GM13977 (cell line): ENCODE results near the gene OR4D1.

Experiments
- DNase-seq: peaks from one replicate; pipeline ENCODE4 v3.0.0; 2012; ENCODE audit warnings: low spot score
- CTCF ChIP-seq: IDR thresholded peaks from 2 replicates; pipeline ENCODE4 v1.5.1; 2012; ENCODE audit warnings: mild to moderate bottlenecking, control low read depth; ENCODE audit not compliant: insufficient read depth; ENCODE audit errors: extremely low read depth, missing control alignments
- in situ Hi-C: fragments of 300-500 bp; cut with MboI; formaldehyde crosslinking; loops from one replicate; pipeline ENCODE4 v1.12.0; 2022; ENCODE audit warnings: low sequenced_read_pairs, low pct_unique_long_range_greater_than_20kb, mixed read lengths, inconsistent platforms; ENCODE audit not compliant: unreplicated experiment

OR4D1 gene

GRCh38 chr17:58202859-58203258, 54.7 kb downstream of the OR4D1 start:
- in situ Hi-C loops, result no loop called here
- no peak for TF ChIP-seq CTCF
- DNase-seq, result no peak

DNA sequence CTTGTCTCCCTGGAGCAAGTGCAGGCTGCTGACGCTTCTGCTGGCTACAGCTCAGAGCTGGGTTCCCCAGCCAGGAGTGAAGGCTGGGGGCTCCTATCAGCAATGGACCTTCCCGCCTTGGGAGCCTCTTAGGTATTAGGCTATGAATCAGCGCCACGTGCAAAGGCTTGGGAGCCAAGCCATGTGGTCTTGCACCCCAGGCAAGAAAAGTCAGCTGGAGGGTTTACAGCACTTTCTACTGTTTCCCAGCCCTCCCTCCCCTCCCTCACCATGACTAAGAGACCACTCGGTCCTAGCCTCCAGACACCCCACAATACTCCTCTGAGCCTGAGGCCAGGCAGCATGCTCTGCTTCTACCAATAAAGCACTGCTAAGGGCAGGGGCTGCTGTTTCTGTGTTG, 56.6 kb downstream of the OR4D1 start:
- in situ Hi-C loops, result no loop called here
- TF ChIP-seq CTCF, result no peak
- no peak for DNase-seq

DNA sequence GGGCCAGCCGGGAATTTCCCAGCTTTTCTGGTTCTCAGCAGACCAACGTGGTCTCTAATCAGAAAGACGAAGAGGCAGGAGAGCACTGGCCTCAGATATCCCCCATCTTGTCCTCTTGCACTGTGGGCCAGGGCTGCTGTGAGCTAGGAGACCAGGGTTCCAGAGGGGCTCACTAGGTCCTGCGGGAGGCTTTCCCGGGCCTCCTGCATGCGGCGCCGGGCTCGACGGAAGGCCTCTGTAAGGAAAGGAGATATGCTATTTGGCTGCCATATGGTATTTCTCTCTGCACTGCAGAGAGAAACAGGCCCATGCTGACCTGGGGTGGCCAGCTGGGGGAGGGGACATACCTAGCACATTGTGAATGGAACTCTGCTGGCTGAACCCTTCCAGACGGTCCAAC, 57.8 kb downstream of the OR4D1 start:
- no peak for DNase-seq
- in situ Hi-C loops, result no loop called here
- no peak for TF ChIP-seq CTCF

GRCh38 chr17:58207451-58207850, 59.3 kb downstream of the OR4D1 start:
- TF ChIP-seq CTCF, result no peak
- no peak for DNase-seq
- in situ Hi-C loops, result no loop called here

DNA sequence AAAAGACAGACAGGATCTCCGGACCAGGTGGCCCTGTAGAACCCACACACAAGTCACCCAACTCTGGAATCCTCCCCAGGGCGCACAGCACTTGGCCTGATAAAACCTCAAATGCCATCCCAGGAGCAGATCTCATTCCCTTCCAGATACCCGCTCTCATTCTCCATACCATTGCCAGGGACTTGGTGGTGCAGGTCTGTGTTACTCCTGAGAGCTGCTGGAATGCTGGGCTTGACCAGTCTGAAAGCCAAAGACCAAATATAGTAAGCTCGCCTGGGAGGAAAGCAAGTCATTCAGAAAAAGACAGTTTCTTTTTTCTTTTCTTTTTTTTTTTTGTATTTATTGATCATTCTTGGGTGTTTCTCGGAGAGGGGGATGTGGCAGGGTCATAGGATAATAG, 60.2 kb downstream of the OR4D1 start:
- TF ChIP-seq CTCF, result no peak
- DNase-seq, result no peak
- in situ Hi-C loops, result no loop called here
